ENCODE measurements around the gene BRCC3.

Gene BRCC3

DNA sequence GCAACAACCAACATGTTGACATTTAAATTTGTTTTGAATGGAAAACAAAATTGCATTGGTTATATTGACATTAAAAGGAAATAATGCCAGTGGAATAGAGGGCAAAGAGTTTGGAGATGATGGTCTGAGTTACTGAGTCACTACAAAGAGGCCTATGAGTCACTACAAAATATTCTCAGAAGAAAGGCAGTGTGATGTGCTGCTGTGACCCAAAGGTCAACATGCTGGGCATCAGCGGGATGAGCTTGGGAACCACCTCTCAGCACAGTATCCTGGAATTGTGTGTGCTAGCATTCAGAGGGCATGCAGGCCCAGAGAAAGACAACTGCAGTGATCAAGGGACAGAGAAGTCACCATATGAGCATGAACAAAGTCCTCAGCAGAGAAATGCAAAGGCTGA lies 3.1 kb upstream of the BRCC3 start:
- H3K36me3 ChIP-seq (ENCODE audit: insufficient read depth, low read length) = peaks cover 13% of the 10 kb centered on the region; the same call in 1 of the 2 replicates
- TF ChIP-seq, protein P1, sequence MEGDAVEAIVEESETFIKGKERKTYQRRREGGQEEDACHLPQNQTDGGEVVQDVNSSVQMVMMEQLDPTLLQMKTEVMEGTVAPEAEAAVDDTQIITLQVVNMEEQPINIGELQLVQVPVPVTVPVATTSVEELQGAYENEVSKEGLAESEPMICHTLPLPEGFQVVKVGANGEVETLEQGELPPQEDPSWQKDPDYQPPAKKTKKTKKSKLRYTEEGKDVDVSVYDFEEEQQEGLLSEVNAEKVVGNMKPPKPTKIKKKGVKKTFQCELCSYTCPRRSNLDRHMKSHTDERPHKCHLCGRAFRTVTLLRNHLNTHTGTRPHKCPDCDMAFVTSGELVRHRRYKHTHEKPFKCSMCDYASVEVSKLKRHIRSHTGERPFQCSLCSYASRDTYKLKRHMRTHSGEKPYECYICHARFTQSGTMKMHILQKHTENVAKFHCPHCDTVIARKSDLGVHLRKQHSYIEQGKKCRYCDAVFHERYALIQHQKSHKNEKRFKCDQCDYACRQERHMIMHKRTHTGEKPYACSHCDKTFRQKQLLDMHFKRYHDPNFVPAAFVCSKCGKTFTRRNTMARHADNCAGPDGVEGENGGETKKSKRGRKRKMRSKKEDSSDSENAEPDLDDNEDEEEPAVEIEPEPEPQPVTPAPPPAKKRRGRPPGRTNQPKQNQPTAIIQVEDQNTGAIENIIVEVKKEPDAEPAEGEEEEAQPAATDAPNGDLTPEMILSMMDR (IDR thresholded peaks at IDR 0.05; ENCODE audit: low read length) = no peak
- no peak for TF ChIP-seq EZH2 (IDR thresholded peaks at IDR 0.05; ENCODE audit: borderline replicate concordance, low read length)
- H3K27me3 ChIP-seq (ENCODE audit: insufficient read depth, low read length) = no peaks in the 10 kb centered on the region
- peaks cover 32% of the 10 kb centered on the region for H3K79me2 ChIP-seq (ENCODE audit: insufficient read depth, low read length)
- no peaks in the 10 kb centered on the region for H3K9me3 ChIP-seq (ENCODE audit: low read length)
- H3K4me1 ChIP-seq (ENCODE audit: insufficient read depth, low read length, severe bottlenecking) = peaks cover 31% of the 10 kb centered on the region
- no peaks in the 10 kb centered on the region for H4K20me1 ChIP-seq (ENCODE audit: insufficient read depth, low read length)
- no peaks in the 10 kb centered on the region for H3K9me2 ChIP-seq (ENCODE audit: low read depth, low read length)
- peak overlapping the region; percentile 92 for H3K4me3 ChIP-seq (ENCODE audit: low read depth, low read length, poor library complexity, severe bottlenecking)
- no peak overlapping the region for H2AFZ ChIP-seq (ENCODE audit: low read length)
- H3K27ac ChIP-seq (ENCODE audit: low read depth, low read length, poor library complexity, severe bottlenecking) = no peak overlapping the region
- H3K4me2 ChIP-seq (ENCODE audit: low read length) = peak overlapping the region; percentile 92
- no peak overlapping the region; the same call in 1 of the 2 replicates for H3K9ac ChIP-seq (ENCODE audit: low read length)
- no peaks in the 10 kb centered on the region for H3F3A ChIP-seq (ENCODE audit: insufficient read depth, low read length)

DNA sequence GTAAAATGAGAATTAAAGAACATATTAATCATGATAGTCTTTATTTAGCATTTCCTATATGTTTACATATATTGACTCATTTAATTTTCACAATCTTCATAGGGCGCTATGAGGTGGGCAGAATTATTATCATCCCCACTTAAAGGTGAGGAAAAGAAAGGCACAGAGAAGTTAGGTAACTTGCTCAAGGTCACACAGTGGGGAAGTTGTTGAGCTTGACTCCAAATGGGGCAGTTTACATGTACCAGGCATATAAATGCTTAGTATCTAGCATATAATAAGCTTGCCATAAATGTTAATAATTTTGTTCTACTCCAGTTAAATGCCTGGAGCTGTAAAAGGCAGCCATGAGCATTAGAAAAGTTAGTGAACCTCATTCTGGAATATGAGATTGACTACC lies 1.9 kb upstream of the BRCC3 start:
- peak overlapping the region; percentile 92 for H3K4me3 ChIP-seq (ENCODE audit: low read depth, low read length, poor library complexity, severe bottlenecking)
- peaks cover 32% of the 10 kb centered on the region for H3K79me2 ChIP-seq (ENCODE audit: insufficient read depth, low read length)
- no peaks in the 10 kb centered on the region for H4K20me1 ChIP-seq (ENCODE audit: insufficient read depth, low read length)
- no peak overlapping the region for H3K27ac ChIP-seq (ENCODE audit: low read depth, low read length, poor library complexity, severe bottlenecking)
- H3K9me3 ChIP-seq (ENCODE audit: low read length) = no peaks in the 10 kb centered on the region
- no peaks in the 10 kb centered on the region for H3F3A ChIP-seq (ENCODE audit: insufficient read depth, low read length)
- peaks cover 41% of the 10 kb centered on the region for H3K4me1 ChIP-seq (ENCODE audit: insufficient read depth, low read length, severe bottlenecking)
- H3K27me3 ChIP-seq (ENCODE audit: insufficient read depth, low read length) = no peaks in the 10 kb centered on the region
- peak overlapping the region; percentile 92 for H3K4me2 ChIP-seq (ENCODE audit: low read length)
- peaks cover 3% of the 10 kb centered on the region; the same call in 1 of the 2 replicates for H3K36me3 ChIP-seq (ENCODE audit: insufficient read depth, low read length)
- H3K9ac ChIP-seq (ENCODE audit: low read length) = peak overlapping the region; percentile 97
- no peak overlapping the region for H2AFZ ChIP-seq (ENCODE audit: low read length)
- H3K9me2 ChIP-seq (ENCODE audit: low read depth, low read length) = no peaks in the 10 kb centered on the region
- TF ChIP-seq, protein P1 (IDR thresholded peaks at IDR 0.05; ENCODE audit: low read length) = no peak
- no peak for TF ChIP-seq EZH2 (IDR thresholded peaks at IDR 0.05; ENCODE audit: borderline replicate concordance, low read length)

DNA sequence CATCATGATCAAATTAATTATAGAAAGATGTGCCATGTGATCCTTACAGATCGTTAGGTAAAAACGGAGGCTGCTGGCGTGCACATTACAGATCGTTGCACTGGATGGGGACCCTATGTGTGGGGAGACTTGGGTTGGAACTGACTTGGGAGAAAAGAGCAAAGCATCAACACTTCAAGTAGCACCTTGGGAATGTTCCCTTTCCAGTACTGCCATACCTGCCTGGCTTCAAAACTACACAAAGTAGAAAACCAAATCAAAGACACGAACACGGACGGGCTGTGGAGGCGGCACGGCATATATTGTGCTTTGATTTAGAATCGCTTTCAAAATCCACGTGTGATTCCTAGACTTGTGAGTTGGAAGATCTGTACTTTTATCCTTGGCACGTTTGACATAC lies 1.3 kb upstream of the BRCC3 start:
- H3K27ac ChIP-seq (ENCODE audit: low read depth, low read length, poor library complexity, severe bottlenecking) = peak overlapping the region; percentile 70
- no peaks in the 10 kb centered on the region for H4K20me1 ChIP-seq (ENCODE audit: insufficient read depth, low read length)
- peak overlapping the region; percentile 92 for H3K4me3 ChIP-seq (ENCODE audit: low read depth, low read length, poor library complexity, severe bottlenecking)
- H3K79me2 ChIP-seq (ENCODE audit: insufficient read depth, low read length) = peaks cover 32% of the 10 kb centered on the region
- H3K27me3 ChIP-seq (ENCODE audit: insufficient read depth, low read length) = no peaks in the 10 kb centered on the region
- H3K9me2 ChIP-seq (ENCODE audit: low read depth, low read length) = no peaks in the 10 kb centered on the region
- peak overlapping the region; percentile 97 for H3K9ac ChIP-seq (ENCODE audit: low read length)
- peak overlapping the region; percentile 92 for H3K4me2 ChIP-seq (ENCODE audit: low read length)
- TF ChIP-seq, protein P1 (IDR thresholded peaks at IDR 0.05; ENCODE audit: low read length) = no peak
- TF ChIP-seq EZH2 (IDR thresholded peaks at IDR 0.05; ENCODE audit: borderline replicate concordance, low read length) = no peak
- H2AFZ ChIP-seq (ENCODE audit: low read length) = no peak overlapping the region
- H3K4me1 ChIP-seq (ENCODE audit: insufficient read depth, low read length, severe bottlenecking) = peaks cover 41% of the 10 kb centered on the region
- H3K9me3 ChIP-seq (ENCODE audit: low read length) = no peaks in the 10 kb centered on the region
- H3F3A ChIP-seq (ENCODE audit: insufficient read depth, low read length) = no peaks in the 10 kb centered on the region
- H3K36me3 ChIP-seq (ENCODE audit: insufficient read depth, low read length) = peaks cover 3% of the 10 kb centered on the region; the same call in 1 of the 2 replicates
